Activated T-cell treated with anti-CD3 and anti-CD28 coated beads, Interleukin-2, amount 50 U/mL, for 48 hours (primary cell): Measurements from ENCODE around the gene LRRTM2.

Source experiments
- DNase-seq, 2 experiments: peaks; one replicate each; pipeline ENCODE4 v3.0.0-alpha.2; 2020

LRRTM2 gene

DNA sequence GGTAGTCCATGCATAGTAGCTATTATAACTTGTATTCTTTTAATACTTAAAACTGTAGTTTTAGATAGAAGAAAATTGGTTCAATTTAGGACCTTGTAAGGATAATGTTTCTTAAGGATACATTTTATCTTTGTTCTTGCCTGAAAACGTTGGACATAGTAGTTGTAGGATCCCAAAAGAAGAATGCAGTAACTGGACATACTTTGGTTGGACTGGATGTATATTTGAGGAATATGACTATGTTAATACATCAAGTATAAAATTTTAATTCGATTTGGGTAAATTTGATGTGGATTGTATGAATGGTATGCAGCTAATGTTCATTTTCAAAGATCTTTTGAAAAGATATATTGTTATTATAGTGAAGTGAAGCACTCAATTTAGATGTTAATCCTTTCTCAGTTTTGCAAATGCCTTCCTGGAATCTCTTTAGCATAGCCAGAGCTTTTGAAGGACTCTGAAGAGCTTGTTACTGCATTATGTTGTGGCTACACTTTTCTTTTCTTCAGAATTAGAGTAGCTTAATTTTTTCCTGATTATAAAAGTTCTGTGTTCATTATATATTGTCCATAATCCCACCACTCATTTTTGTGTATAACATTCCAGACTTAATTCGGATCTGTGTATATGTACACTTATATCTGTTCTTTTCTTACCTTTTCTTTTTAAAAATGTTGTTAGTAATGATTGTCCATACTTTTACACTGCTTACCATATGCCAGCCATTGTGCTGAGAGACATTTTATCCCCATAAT, 41.2 kb downstream of the LRRTM2 start:
- DNase-seq, result no peak

DNA sequence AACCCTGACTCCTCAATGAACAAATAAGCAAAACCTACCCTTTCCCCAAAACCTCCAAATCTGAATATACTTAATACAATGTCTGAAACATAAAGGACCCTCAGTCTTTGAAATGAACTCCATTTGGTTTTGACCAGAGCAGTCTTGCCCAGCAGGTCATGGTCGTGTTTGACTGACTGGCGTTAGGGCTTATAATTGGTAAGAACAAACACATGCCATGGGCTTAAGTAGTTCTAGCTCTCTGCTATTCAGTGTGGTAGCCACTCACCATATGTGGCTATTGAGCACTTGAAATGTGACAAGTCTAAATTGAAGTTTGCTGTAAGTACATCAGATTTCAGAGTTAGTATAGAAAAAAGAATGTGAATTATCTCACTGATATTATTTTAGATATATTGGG, 42.1 kb downstream of the LRRTM2 start:
- DNase-seq, result no peak

DNA sequence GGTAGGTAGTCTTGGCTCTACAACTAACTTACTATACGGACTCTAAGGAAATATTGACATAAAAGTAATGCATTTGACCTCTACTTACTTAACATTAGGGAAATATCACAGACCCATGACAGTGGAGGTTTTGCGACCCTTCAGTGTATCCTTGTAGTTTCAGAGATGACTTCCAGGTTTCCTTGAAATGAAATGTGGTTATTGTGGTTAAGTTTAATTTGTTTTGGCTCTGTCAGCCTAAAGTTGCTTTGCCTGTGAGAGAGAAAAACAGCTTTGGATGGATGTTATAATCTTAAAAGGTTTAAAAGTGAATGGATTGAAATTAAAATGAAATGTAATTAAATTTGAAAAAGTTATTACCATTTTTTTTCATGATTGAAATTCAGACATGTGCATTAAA, 42.9 kb downstream of the LRRTM2 start:
- no peak for DNase-seq

DNA sequence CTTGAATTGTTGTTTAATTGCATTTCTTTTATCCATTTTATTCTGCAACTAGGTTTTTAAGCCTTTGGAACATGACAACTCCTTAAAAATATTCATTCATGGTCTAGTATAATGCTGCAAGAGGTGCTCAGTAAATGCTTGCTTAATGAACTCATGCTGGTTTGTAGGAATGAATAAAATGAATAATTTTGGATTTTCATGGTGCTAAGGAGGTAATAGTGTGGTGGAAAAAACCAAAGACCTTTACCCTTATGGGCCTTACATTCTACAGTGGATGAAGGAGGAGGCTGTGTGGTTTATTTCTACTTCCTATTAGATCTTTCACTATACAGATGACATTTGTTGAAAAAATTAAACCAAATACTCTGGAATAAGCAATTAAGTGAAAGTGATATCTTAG, 43.4 kb downstream of the LRRTM2 start:
- DNase-seq, result no peak

DNA sequence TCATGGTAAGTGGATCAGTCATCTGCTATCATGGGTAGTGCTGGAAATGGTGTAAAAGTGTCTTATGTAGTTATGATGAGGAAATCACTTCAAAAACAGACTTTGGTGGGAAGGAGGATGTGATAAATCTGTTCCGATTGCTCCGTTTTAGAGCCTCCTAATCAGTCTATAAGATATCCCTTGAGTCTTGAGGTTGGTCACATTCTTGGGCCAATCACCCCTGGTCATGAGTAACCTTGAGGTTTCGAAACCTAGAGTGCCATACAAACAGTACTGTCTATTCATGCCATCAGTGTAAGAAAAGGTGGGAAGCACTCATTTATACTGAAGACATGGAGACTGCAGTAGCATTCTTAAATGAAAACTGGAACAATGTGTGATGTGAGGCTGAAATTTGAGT, 45.8 kb downstream of the LRRTM2 start:
- no peak for DNase-seq

DNA sequence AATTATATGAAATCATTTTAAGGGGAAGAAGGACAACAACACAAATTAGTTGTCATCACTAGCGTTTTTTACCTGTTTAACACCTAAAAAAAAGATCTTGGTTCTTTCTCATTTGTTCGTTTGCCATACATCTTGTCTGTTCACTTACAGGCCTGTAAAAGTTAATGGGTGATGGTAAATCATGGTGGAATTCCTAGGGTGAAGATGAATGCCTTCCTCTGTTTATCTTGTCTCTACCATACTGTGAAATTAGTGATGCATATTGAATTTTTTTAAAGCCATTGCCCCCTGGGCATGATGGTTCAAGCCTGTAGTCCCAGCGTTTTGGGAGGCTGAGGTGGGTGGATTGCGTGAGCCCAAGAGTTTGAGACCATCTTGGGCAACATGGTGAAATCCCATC, 46.6 kb downstream of the LRRTM2 start:
- DNase-seq, result no peak

DNA sequence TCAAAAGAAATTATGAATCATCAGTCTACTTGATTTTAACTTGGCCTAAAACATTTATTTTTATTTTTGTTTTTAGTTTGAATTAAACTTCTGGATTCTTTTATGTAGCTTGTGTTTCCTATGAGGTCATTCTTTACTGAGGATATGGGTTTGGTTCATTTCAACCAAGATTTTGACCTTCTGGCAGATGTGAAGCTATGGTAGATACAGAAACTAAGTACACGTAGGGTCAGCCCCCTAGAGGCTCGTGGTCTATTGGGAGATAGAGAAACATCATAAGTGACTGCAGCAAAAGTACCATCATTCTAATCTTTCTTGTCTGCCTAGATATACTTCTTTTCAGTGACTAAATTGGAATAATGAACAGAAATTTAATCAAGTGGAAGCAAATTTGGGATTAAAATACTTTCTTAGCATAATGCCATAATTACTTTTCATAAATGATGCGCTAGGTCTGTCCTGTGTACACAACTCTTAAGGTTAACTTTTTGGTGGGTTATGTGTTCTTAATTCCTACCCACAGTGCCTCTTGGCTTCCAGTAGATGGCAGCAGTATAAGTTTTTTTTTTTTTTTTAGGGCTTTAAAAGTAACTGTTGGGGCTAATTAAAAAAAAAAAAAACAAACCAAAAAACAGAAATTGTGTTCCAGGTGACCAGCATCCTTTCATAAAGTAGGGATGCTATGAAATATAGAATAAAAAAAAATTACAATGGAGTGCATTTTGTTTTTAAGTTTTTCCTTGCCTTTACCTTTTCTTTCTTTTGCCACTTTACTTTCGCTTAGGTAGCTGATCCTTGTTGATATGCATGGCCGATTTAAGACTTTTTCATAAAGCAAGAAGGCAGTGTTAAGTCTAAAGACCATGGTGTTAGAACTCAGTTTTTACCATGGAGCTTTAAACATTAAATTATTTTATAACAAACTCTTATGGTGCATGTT, 49.9 kb downstream of the LRRTM2 start:
- DNase-seq, result no peak

DNA sequence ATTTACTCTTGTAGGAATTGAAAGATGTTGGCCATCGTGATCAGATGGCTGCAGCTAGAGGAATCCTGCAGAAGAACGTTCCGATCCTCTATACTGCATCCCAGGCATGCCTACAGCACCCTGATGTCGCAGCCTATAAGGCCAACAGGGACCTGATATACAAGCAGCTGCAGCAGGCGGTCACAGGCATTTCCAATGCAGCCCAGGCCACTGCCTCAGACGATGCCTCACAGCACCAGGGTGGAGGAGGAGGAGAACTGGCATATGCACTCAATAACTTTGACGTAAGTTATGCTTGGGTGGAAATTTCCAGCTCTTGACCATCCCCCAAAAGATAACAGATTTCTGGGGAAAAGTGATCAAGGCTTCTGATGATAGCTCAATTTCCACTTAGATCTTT, 50.6 kb downstream of the LRRTM2 start:
- peak in 1 of 2 experiments; percentile 31 for DNase-seq

DNA sequence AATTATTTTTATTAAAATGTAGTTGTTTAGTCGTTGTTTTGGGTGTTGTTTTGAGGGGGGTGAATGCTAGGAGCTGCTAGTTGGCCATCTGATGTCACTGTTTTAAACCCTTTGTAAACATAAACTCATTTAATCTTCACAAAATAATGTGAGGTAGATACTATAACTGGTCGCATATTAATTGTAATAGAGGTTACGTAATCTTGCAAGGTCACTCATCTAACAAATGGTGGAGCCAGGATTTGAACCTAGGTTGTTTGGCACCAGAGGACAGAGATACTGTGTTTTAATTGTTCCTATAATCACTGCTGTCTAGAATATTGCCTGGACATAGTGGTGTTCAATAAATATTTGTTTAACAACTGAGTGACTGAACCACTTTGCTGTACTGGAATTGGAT, 54.4 kb downstream of the LRRTM2 start:
- DNase-seq, result no peak

DNA sequence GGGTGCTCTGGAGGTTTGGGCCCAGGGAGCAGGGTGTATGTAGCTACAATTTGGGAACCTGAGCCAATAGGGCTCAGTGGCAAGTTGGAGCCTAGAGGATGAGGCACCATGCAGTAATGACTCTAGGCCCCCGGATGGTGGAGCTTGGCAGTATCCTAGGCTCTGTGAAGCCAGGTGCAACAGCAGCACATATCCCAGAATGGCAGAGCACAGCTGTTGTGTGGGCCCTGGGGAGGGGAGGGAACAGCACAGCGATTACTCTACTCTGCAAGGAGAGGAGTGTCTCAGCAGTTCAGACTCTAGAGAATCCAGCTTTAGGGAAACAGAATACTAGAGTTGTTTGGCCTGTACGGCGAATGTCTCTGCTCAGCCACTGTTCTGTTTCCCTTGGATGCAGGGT, 56.1 kb downstream of the LRRTM2 start:
- no peak for DNase-seq
